IPS-15b (cell line): Measurements from ENCODE around the gene SGIP1.

ENCODE experiments used
- H3K27me3 ChIP-seq: one replicate; pipeline ENCODE4 v1.6.1; 2013; ENCODE audit warnings: low read length; ENCODE audit not compliant: control insufficient read depth, insufficient read depth
- H3K36me3 ChIP-seq: one replicate; pipeline ENCODE4 v1.6.1; 2013; ENCODE audit warnings: low read length; ENCODE audit not compliant: control insufficient read depth, insufficient read depth
- H3K4me1 ChIP-seq: one replicate; pipeline ENCODE4 v1.6.1; 2013; ENCODE audit warnings: mild to moderate bottlenecking, low read length; ENCODE audit not compliant: control insufficient read depth, insufficient read depth
- H3K4me3 ChIP-seq: one replicate; pipeline ENCODE4 v1.5.1; 2013; ENCODE audit warnings: low read depth, low read length
- H3K9ac ChIP-seq: one replicate; pipeline ENCODE4 v1.6.1; 2013; ENCODE audit warnings: low read depth, mild to moderate bottlenecking, low read length
- H3K9me3 ChIP-seq: one replicate; pipeline ENCODE4 v1.6.1; 2013; ENCODE audit warnings: mild to moderate bottlenecking, low read length; ENCODE audit not compliant: control insufficient read depth, insufficient read depth

The SGIP1 gene

GRCh38 chr1:66654643-66655042 is 120.7 kb downstream of the SGIP1 start:
- H3K4me3 ChIP-seq: no peak overlapping the region
- H3K9me3 ChIP-seq: no peaks in the 10 kb centered on the region
- no peaks in the 10 kb centered on the region for H3K27me3 ChIP-seq
- no peaks in the 10 kb centered on the region for H3K4me1 ChIP-seq
- H3K9ac ChIP-seq: no peak overlapping the region
- no peaks in the 10 kb centered on the region for H3K36me3 ChIP-seq

GRCh38 chr1:66671455-66671854 is 137.5 kb downstream of the SGIP1 start:
- Histone ChIP-seq H3K9me3 (no peaks in the 10 kb centered on the region), H3K36me3 (no peaks in the 10 kb centered on the region), H3K9ac (no peak overlapping the region), H3K4me1 (no peaks in the 10 kb centered on the region), H3K27me3 (no peaks in the 10 kb centered on the region), H3K4me3 (no peak overlapping the region)

- H3K9ac ChIP-seq: no peak overlapping the region
- no peaks in the 10 kb centered on the region for H3K27me3 ChIP-seq
- no peaks in the 10 kb centered on the region for H3K9me3 ChIP-seq
- no peak overlapping the region for H3K4me3 ChIP-seq
- no peaks in the 10 kb centered on the region for H3K36me3 ChIP-seq
- H3K4me1 ChIP-seq: no peaks in the 10 kb centered on the region
Observed at GRCh38 chr1:66676613-66677298, 142.8 kb downstream of the SGIP1 start.

GRCh38 chr1:66678146-66678545 is 144.2 kb downstream of the SGIP1 start:
- Histone ChIP-seq H3K9ac (no peak overlapping the region), H3K4me1 (no peaks in the 10 kb centered on the region), H3K36me3 (no peaks in the 10 kb centered on the region), H3K9me3 (no peaks in the 10 kb centered on the region), H3K4me3 (no peak overlapping the region), H3K27me3 (no peaks in the 10 kb centered on the region)

- Histone ChIP-seq H3K9ac (no peak overlapping the region), H3K9me3 (no peaks in the 10 kb centered on the region), H3K27me3 (no peaks in the 10 kb centered on the region), H3K4me3 (no peak overlapping the region), H3K4me1 (no peaks in the 10 kb centered on the region), H3K36me3 (no peaks in the 10 kb centered on the region)
Observed at GRCh38 chr1:66679140-66679539, 145.2 kb downstream of the SGIP1 start.

- Histone ChIP-seq H3K4me3 (no peak overlapping the region), H3K36me3 (no peaks in the 10 kb centered on the region), H3K9me3 (no peaks in the 10 kb centered on the region), H3K4me1 (no peaks in the 10 kb centered on the region), H3K9ac (no peak overlapping the region), H3K27me3 (no peaks in the 10 kb centered on the region)
Observed at GRCh38 chr1:66681686-66682085, 147.7 kb downstream of the SGIP1 start.

GRCh38 chr1:66682106-66682505 is 148.2 kb downstream of the SGIP1 start:
- H3K4me3 ChIP-seq: no peak overlapping the region
- H3K9me3 ChIP-seq: no peaks in the 10 kb centered on the region
- H3K9ac ChIP-seq: no peak overlapping the region
- H3K27me3 ChIP-seq: no peaks in the 10 kb centered on the region
- no peaks in the 10 kb centered on the region for H3K36me3 ChIP-seq
- no peaks in the 10 kb centered on the region for H3K4me1 ChIP-seq

- Histone ChIP-seq H3K36me3 (no peaks in the 10 kb centered on the region), H3K9ac (no peak overlapping the region), H3K27me3 (no peaks in the 10 kb centered on the region), H3K9me3 (no peaks in the 10 kb centered on the region), H3K4me1 (no peaks in the 10 kb centered on the region), H3K4me3 (no peak overlapping the region)
Observed at GRCh38 chr1:66684353-66684752, 150.4 kb downstream of the SGIP1 start.

GRCh38 chr1:66685265-66685664 is 151.3 kb downstream of the SGIP1 start:
- no peaks in the 10 kb centered on the region for H3K9me3 ChIP-seq
- H3K36me3 ChIP-seq: no peaks in the 10 kb centered on the region
- no peak overlapping the region for H3K4me3 ChIP-seq
- H3K27me3 ChIP-seq: no peaks in the 10 kb centered on the region
- H3K9ac ChIP-seq: no peak overlapping the region
- no peaks in the 10 kb centered on the region for H3K4me1 ChIP-seq

- H3K9ac ChIP-seq: no peak overlapping the region
Observed at GRCh38 chr1:66685670-66686069, 151.7 kb downstream of the SGIP1 start.

GRCh38 chr1:66686406-66686805 is 152.5 kb downstream of the SGIP1 start:
- H3K4me1 ChIP-seq: peaks cover 2% of the 10 kb centered on the region
- no peak overlapping the region for H3K9ac ChIP-seq
- no peaks in the 10 kb centered on the region for H3K9me3 ChIP-seq
- H3K36me3 ChIP-seq: no peaks in the 10 kb centered on the region
- H3K4me3 ChIP-seq: no peak overlapping the region
- H3K27me3 ChIP-seq: no peaks in the 10 kb centered on the region

More at GRCh38 chr1:66685670-66686069, 151.7 kb downstream of the SGIP1 start:
- H3K9me3 ChIP-seq: no peaks in the 10 kb centered on the region
- no peaks in the 10 kb centered on the region for H3K4me1 ChIP-seq
- no peak overlapping the region for H3K4me3 ChIP-seq
- no peaks in the 10 kb centered on the region for H3K36me3 ChIP-seq
- no peaks in the 10 kb centered on the region for H3K27me3 ChIP-seq

GRCh38 chr1:66687358-66687757 is 153.4 kb downstream of the SGIP1 start:
- H3K9ac ChIP-seq: no peak overlapping the region
- H3K9me3 ChIP-seq: no peaks in the 10 kb centered on the region
- no peaks in the 10 kb centered on the region for H3K36me3 ChIP-seq
- no peaks in the 10 kb centered on the region for H3K27me3 ChIP-seq
- H3K4me3 ChIP-seq: no peak overlapping the region
- peaks cover 2% of the 10 kb centered on the region for H3K4me1 ChIP-seq
